Uterus (tissue), 4 donors: ENCODE measurements around the gene MLLT6. TPM values are rescaled to one million over a fixed set of nuclear protein-coding genes. Genes with fewer than 3 reads are reported as not detected.

Source experiments
- DNase-seq, 2 donors: peaks; one replicate each; pipeline ENCODE4 v3.0.0-alpha.2; 2019 to 2020
- H3K27ac ChIP-seq, 2 donors: fragments of 200-600 bp; sonication (generic); 1 replicate in 1 of 2; 2 replicates in 1 of 2; pipeline ENCODE4 v1.5.1; 2016 to 2018
- H3K27me3 ChIP-seq, 2 donors: fragments of 200-600 bp; sonication (generic); one replicate each; pipeline ENCODE4 v1.5.1; 2018 to 2019; ENCODE audit warnings: control low read depth in 1 of 2
- H3K36me3 ChIP-seq, 2 donors: fragments of 200-600 bp; sonication (generic); one replicate each; pipeline ENCODE4 v1.5.1; 2019; ENCODE audit warnings: control low read depth in 1 of 2
- H3K4me1 ChIP-seq, 2 donors: fragments of 200-600 bp; sonication (generic); one replicate each; pipeline ENCODE4 v1.5.1; 2018 to 2019; ENCODE audit warnings: control low read depth in 1 of 2
- H3K4me3 ChIP-seq, 2 donors: fragments of 200-600 bp; sonication (generic); 1 replicate in 1 of 2; 2 replicates in 1 of 2; pipeline ENCODE4 v1.5.1; 2018 to 2019; ENCODE audit warnings: mild to moderate bottlenecking in 1 of 2
- H3K9me3 ChIP-seq, 2 donors: fragments of 200-600 bp; sonication (generic); one replicate each; pipeline ENCODE4 v1.5.1; 2019; ENCODE audit warnings: control low read depth in 1 of 2
- POLR2A ChIP-seq, 2 donors: fragments of 450-650 bp; IDR thresholded peaks; one replicate each; pipeline ENCODE4 v1.6.1; 2016; ENCODE audit warnings: antibody characterized with exemption in 2 of 2, mild to moderate bottlenecking in 1 of 2, moderate library complexity in 1 of 2
- intact Hi-C: fragments of 100-400 bp; cut with DNase I; formaldehyde crosslinking; loops from one replicate; pipeline ENCODE4 v1.15.1; 2023; ENCODE audit warnings: low total_unique reads
- total RNA-seq, 4 donors: library from RNA; depleted of rRNA in 3 of 4; stranded (reverse); fragments of >200 nt in 3 of 4; gene quantifications; one replicate each; pipeline versions ENCODE4 v1.1.0 to v1.2.4, GENCODE V29; 2014 to 2023
- TF ChIP-seq, protein P1 (sequence below), 4 experiments: fragments of 200-600 bp in 2 of 4; fragments of 450-650 bp in 2 of 4; sonication (generic) in 2 of 4; IDR thresholded peaks; one replicate each; pipeline ENCODE4 v1.5.1; 2016 to 2019; ENCODE audit warnings: antibody characterized with exemption in 4 of 4, mild to moderate bottlenecking in 2 of 4, moderate library complexity in 1 of 4
- donor health status: DM: yes; HTN: yes; CAD: no.

MLLT6 gene
- total RNA-seq, 4 donors from 2014 or later: 32.3 to 218 (median 60.3) TPM

DNA sequence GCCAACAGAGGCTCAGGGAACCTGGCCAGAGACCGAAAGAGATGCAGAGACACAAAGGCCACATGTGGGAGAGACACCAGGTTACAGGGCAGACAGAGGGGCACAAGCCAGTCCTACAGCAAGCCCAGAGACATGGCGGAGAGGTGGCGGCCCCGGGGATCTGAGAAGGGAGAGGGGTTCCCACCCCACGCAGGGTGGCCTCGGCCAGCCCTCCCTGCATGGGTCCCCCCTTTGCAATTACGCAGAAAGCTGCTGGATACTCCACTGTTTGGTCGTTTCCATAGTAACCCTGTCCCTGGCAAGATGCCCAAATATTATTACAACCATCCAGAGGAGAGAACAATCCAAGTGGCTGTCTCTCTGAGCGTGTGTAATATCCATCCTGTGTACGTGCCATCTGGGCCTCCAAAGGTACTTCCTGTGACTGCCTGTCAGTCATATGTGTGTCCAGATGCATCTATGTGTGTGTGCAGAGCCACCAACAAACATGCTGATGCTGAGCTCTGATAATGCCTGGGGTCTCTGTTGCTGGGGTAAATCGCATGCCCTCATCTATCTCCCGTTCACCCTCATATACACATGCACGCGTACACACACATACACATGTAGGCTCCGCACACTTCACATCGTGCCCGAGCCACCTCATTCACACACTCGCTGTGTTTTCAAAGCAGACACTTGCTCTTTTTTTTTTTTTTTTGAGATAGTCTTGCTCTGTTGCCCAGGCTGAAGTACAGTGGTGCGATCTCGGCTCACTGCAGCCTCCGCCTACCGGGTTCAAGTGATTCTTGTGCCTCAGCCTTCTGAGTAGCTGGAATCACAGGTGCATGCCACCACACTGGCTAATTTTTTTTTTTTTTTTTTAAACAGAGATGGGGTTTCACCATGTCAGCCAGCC lies 37.6 kb downstream of the MLLT6 start:
- no peaks in the 10 kb centered on the region for H3K27me3 ChIP-seq
- H3K4me3 ChIP-seq: no peak overlapping the region
- peak overlapping the region; percentile 54 to 80 for H3K27ac ChIP-seq
- peaks cover 4 to 24% of the 10 kb centered on the region in 2 donors for H3K4me1 ChIP-seq
- intact Hi-C loops: no loop called here
- H3K36me3 ChIP-seq: no peaks in the 10 kb centered on the region
- DNase-seq: peak; percentile 68 to 83
- no peaks in the 10 kb centered on the region for H3K9me3 ChIP-seq
- no peak for TF ChIP-seq POLR2A (IDR thresholded peaks at IDR 0.05)
- TF ChIP-seq, protein P1, sequence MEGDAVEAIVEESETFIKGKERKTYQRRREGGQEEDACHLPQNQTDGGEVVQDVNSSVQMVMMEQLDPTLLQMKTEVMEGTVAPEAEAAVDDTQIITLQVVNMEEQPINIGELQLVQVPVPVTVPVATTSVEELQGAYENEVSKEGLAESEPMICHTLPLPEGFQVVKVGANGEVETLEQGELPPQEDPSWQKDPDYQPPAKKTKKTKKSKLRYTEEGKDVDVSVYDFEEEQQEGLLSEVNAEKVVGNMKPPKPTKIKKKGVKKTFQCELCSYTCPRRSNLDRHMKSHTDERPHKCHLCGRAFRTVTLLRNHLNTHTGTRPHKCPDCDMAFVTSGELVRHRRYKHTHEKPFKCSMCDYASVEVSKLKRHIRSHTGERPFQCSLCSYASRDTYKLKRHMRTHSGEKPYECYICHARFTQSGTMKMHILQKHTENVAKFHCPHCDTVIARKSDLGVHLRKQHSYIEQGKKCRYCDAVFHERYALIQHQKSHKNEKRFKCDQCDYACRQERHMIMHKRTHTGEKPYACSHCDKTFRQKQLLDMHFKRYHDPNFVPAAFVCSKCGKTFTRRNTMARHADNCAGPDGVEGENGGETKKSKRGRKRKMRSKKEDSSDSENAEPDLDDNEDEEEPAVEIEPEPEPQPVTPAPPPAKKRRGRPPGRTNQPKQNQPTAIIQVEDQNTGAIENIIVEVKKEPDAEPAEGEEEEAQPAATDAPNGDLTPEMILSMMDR (IDR thresholded peaks at IDR 0.05): no peak

DNA sequence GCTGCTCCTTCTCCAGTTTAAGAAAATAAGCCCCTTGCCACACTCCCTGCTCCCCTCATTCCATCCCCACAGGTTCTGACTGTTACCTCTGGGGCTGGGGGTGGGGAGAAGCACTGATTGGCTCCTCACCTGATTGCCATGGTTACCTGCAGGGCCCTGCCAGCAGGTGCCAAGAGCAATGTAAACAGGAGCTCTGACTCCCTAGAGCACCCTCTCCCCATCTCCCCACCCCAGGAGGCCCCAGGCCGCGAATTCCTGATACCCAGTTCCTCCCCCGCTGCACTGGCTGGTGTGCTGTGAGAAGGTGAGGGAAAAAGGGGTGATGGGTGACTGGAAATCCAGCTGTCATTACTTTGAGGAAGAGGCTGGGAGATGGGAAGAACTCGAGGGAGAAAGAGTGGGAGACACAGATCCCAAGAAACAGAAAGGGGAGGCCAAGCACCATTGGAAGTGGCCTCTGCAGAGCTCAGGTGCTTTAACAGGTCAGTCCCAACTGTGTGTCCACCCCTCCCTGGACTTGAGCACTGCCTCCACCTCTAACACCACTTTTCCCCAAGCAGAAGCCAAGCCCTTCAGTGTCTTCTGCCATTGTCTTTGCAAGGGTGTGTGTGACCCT lies 38.6 kb downstream of the MLLT6 start:
- intact Hi-C loops: no loop called here
- no peak for DNase-seq
- TF ChIP-seq, protein P1 (IDR thresholded peaks at IDR 0.05): no peak
- TF ChIP-seq POLR2A (IDR thresholded peaks at IDR 0.05): no peak
- Histone ChIP-seq H3K36me3 (no peaks in the 10 kb centered on the region), H3K4me1 (peaks cover 4 to 24% of the 10 kb centered on the region in 2 donors), H3K4me3 (no peak overlapping the region), H3K27me3 (no peaks in the 10 kb centered on the region), H3K9me3 (no peaks in the 10 kb centered on the region), H3K27ac (peak overlapping the region in 1 of 2 donors; percentile 80)

DNA sequence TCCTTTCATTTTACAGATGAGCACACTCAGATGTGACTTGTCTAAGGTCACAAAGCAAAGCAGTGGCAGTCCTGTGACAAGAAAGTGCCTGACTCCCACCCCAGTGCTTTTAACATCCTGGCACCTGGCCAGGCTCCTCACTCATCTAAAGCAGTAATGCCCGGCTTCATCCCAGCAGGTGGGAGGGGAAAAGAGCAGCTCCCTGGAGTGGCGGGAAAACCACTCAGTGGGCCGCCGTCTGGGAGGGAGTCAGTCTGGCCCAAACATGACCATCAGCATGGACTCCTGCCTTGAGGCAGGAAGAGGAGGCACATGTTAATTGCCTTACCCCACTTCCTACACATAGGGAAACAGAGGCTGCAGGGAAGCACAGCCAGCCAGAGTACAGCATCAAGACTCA lies 40.5 kb downstream of the MLLT6 start:
- no peaks in the 10 kb centered on the region for H3K9me3 ChIP-seq
- no peak overlapping the region for H3K27ac ChIP-seq
- no peaks in the 10 kb centered on the region for H3K27me3 ChIP-seq
- DNase-seq: peak in 1 of 2 donors; percentile 42
- no peaks in the 10 kb centered on the region for H3K36me3 ChIP-seq
- intact Hi-C loops: no loop called here
- no peak overlapping the region for H3K4me3 ChIP-seq
- peaks cover 4 to 24% of the 10 kb centered on the region in 2 donors for H3K4me1 ChIP-seq
- TF ChIP-seq POLR2A (IDR thresholded peaks at IDR 0.05): no peak
- TF ChIP-seq, protein P1 (IDR thresholded peaks at IDR 0.05): no peak

DNA sequence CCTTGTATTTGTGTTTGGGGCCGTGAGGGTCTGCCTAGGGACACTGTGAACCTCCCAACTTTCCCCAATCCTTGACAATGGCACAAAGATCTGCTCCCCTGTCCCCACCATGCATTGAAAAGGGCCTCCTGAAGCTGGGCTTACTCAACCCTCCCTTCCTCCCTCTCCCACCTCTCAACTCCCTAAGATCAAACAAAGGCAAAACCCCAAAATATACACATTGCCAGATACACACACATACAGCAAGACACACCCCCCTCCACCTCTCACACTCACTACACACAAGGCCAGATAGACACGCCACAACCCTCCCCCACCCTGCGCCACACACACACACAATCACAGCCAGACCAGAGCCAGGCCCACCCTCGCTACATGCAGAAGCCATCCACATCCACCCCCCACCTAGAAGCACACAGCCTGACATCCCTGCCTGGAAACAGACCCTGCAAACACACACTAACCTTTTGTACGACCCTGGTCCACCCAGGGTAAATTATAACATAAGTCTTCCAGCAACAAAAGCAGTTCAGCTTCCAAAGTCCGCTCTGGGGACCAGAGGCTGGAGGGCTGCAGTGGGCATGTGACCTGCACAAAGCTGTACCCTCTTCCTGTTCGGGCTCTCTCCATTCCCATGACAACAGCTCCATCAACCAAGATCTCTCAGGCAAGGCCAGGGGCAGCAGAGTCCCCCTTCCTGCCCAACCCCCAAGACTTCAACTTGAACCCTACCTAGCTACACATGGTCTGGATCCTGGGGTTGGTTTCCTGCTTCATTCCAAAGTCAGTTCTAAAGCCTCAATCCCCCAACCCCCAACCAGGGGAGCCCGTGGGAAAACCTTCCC lies 41.2 kb downstream of the MLLT6 start:
- Histone ChIP-seq H3K9me3 (no peaks in the 10 kb centered on the region), H3K36me3 (no peaks in the 10 kb centered on the region), H3K27ac (peak overlapping the region; percentile 82 to 89), H3K4me1 (peaks cover 4 to 24% of the 10 kb centered on the region in 2 donors), H3K27me3 (no peaks in the 10 kb centered on the region), H3K4me3 (peak overlapping the region; percentile 78 to 93)
- intact Hi-C loops: no loop called here
- DNase-seq: no peak
- no peak for TF ChIP-seq POLR2A (IDR thresholded peaks at IDR 0.05)
- TF ChIP-seq, protein P1 (IDR thresholded peaks at IDR 0.05): no peak
